HG03103 (cell line): ENCODE results near the gene MS4A13.
"Not testable (repeated sequence)": the region's sequence is repeated elsewhere in the genome, so short reads cannot be mapped to it uniquely, and the experiment has no call there.

ENCODE experiments used
- ATAC-seq: cut with Tn5 transposase; IDR thresholded peaks from one replicate; pipeline ENCODE4 v1.9.1; 2021; ENCODE audit warnings: low read depth; ENCODE audit not compliant: unreplicated experiment

Gene MS4A13

DNA sequence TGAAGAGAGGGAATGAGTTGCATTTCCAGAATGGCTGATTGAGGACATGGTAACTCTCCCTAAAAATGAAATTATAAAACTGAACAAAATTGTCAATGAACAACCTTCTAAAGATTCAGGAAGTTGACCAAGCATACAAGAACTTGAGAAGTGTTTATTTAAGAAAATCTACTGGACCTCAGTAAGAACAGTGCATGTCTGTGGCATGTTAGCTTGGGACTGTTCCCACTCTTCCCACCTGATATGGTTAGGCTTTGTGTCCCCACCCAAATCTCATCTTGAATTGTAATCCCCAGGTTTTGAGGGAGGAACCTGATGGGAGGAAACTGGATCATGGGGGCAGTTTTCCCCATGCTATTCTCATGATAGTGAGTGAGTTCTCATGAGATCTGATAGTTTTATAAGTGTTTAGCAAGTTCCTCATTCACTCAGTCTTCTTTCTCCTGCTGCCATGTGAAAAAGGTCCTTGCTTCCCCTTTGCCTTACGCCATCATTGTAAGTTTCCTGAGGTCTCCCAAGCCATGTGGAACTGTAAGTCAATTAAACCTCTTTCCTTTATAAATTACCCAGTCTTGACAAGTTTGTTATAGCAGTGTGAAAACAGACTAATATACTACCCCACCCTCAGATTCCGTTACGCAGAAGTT lies 15.4 kb downstream of the MS4A13 start:
- ATAC-seq: no peak

DNA sequence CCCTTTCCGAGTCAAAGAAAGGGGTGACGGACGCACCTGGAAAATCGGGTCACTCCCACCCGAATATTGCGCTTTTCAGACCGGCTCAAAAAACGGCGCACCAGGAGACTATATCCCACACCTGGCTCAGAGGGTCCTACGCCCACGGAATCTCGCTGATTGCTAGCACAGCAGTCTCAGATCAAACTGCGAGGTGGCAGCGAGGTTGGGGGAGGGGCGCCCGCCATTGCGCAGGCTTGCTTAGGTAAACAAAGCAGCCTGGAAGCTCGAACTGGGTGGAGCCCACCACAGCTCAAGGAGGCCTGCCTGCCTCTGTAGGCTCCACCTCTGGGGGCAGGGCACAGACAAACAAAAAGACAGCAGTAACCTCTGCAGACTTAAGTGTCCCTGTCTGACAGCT lies 17.2 kb downstream of the MS4A13 start:
- ATAC-seq: not testable (repeated sequence)

DNA sequence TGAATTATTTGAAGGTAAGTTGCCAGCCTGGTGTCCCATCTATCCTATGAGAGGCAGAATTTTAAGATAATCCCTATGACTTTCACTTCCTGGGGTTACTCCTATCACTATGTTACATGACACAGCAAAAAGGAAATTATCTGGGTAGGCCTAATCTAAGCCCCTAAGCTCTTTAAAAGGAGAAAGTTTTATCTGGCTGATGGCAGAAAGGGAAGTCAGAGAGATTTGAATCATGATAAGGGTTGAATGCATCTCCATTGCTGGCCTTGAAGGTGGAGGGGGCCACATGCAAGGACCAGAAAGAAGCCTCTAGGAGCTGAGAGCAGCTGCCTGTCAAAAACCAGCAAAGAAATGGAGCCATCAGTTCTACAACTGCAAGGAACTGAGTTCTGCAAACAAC lies 23.4 kb downstream of the MS4A13 start:
- not testable (repeated sequence) for ATAC-seq

DNA sequence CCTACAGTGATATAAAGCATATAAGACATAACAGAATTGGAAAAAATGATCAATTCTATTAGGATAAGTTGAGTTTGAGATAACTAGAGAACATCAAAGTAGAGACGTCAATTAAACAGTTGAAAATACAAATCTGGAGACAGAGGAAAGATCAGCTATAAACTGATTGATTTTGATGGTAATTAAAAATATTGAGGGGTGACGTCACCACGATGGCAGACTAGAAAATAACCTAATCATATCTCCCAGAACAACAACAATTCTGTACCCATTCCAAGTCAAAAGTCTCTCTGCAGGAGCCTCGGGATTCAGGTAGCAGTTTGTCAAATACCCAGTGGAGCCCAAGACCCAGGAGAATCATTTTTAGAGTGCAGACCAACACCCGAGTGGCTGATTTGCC lies 28.9 kb downstream of the MS4A13 start:
- no peak for ATAC-seq

DNA sequence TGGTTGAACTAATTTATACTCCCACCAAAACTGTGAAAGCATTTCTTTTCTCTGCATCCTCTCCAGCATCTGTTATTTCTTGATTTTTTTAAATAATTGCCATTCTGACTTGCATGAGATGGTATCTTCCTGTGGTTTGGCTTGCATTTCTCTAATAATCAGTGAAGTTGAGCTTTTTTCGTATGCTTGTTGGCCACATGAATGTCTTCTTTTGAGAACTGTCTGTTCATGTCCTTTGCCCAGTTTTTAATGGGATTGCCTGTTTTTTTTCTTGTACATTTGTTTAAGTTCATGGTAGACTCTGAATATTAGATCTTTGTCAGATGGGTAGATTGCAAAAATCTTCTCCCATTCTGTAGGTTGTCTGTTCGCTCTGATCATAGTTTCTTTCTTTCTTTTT lies 46.1 kb downstream of the MS4A13 start:
- no peak for ATAC-seq

DNA sequence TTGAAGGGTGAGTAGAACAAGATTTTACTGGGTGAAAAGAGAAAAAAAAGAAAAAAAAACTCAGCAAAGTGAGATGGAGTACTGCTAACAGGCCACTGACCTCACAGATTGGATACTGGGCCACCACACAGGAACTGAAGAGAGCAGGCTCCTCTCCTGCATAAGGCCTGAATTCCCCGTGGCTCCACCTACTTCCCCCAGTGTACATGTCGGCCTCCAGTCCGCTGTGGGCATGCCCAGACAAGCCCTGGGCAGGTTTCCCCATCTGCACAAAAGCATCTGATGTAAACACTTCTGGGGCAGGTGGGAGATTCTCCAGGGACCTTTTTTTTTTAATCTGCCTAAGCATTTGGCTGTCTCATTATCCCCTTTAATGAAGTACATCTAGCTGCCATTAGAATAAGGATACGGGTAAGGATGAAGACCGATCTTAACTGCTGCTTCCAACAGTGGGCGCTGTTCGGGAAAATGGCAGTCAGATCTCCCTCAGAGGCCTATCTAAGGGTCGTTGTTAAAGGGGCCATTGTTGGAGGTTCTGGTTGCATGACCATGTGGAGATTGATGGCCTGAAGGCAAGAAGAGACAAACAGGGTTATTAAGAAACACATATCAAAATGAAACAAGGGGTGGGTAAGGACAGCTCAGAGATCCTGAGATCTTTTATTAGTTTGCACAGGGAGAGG lies 48.5 kb downstream of the MS4A13 start:
- no peak for ATAC-seq

DNA sequence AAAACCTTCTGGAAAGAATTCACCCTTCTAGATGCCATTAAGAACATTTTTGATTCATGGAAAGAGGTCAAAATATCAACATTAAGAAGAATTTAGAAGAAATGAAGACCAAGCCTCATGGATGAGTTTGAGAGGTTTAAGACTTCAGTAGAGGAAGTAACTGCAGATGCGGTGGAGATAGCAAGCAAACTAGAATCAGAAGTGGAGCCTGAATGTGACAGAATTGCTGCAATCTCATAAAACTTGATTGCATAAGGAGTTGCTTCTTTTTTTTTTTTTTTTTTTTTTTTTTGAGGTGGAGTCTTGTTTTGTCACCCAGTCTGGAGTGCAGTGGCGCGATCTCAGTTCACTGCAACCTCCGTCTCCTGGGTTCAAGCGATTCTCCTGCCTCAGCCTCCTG lies 51.6 kb downstream of the MS4A13 start:
- no peak for ATAC-seq

DNA sequence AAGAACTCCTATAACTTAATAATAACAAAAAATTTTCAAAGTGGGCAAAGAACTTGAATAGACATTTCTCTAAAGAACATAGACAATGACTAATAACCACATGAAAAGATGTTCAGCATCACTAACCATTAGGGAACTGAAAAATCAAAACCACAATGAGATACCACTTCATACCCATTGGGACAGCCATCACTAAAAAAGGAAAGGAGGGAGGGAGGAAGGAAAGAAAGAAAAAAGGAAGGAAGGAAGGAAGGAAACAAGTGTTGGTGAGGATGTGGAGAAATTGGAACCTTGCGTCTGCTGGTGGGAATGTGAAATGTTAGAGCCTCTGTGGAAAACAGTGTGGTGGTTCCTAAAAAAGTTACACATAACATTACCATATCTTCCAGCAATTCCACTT lies 55.8 kb downstream of the MS4A13 start:
- ATAC-seq: peak; percentile 71

DNA sequence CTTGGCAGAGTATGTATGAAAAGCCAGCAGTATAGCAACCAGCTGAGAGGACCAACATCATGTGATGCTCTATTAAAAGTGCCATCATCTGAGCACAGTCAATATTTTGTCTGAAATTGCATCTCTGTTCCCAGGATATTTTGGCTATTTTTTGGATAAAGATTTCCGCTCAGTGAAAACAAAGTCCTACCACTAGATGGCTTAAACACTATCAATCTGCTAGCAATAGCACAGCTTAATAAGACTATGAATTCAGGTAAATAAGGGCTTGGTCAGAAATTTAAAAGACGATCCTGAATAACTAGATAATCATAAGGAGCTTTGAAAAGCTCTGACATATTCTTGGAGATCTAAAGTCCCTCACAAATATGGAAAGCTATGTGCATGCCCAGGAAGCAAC lies 74.4 kb downstream of the MS4A13 start:
- ATAC-seq: no peak
